ENCODE data around the gene GDF2. TPM values are rescaled to one million over a fixed set of nuclear protein-coding genes. Genes with fewer than 3 reads are reported as not detected.

Gene GDF2
- polyA plus RNA-seq, 1 donor from 2014 or later = not detected

GRCh38 chr10:47297866-47298540 lies 24.3 kb upstream of the GDF2 start:
- Histone ChIP-seq H4K20me1 (ENCODE audit: insufficient read depth) (no peaks in the 10 kb centered on the region), H3K36me3 (ENCODE audit: insufficient read depth, low read length) (no peaks in the 10 kb centered on the region), H3K79me2 (replicated peaks; ENCODE audit: insufficient read depth, low read length) (no peaks in the 10 kb centered on the region), H3F3A (ENCODE audit: insufficient read depth, low read length, poor library complexity, severe bottlenecking) (no peaks in the 10 kb centered on the region), H3K4me3 (ENCODE audit: low read length) (no peak overlapping the region), H3K27me3 (ENCODE audit: insufficient read depth, low read depth, low read length) (peaks cover 28% of the 10 kb centered on the region), H3K9me3 (ENCODE audit: low read length) (no peaks in the 10 kb centered on the region), H3K27ac (ENCODE audit: low read length) (no peak overlapping the region), H2AFZ (ENCODE audit: low read depth, low read length) (no peak overlapping the region), H3K9me2 (ENCODE audit: insufficient read depth, low read length) (no peaks in the 10 kb centered on the region), H3K4me2 (ENCODE audit: low read length) (no peak overlapping the region), H3K9ac (ENCODE audit: low read length) (no peak overlapping the region)
- TF ChIP-seq EZH2 (IDR thresholded peaks at IDR 0.05; ENCODE audit: borderline replicate concordance, insufficient read depth, low read length, poor library complexity, severe bottlenecking) = no peak
- no peak for TF ChIP-seq REST (IDR thresholded peaks at IDR 0.05; ENCODE audit: borderline replicate concordance)
- TF ChIP-seq MXI1 (conservative IDR thresholded peaks at IDR 0.05; ENCODE audit: poor library complexity, severe bottlenecking) = no peak
- TF ChIP-seq SMC3 (conservative IDR thresholded peaks at IDR 0.05; ENCODE audit: poor library complexity) = no peak
- TF ChIP-seq POLR2AphosphoS5 (IDR thresholded peaks at IDR 0.05) = no peak
- no peak for TF ChIP-seq CTCF (IDR thresholded peaks at IDR 0.05; ENCODE audit: poor library complexity, severe bottlenecking)
- TF ChIP-seq RAD21 (conservative IDR thresholded peaks at IDR 0.05) = no peak
- no peak for TF ChIP-seq EP300 (conservative IDR thresholded peaks at IDR 0.05; ENCODE audit: poor library complexity, severe bottlenecking)
- no peak for TF ChIP-seq TAF1 (IDR thresholded peaks at IDR 0.05; ENCODE audit: low read depth)

GRCh38 chr10:47298715-47299114 lies 23.5 kb upstream of the GDF2 start:
- Histone ChIP-seq H3K27me3 (ENCODE audit: insufficient read depth, low read depth, low read length) (peaks cover 28% of the 10 kb centered on the region), H3K79me2 (replicated peaks; ENCODE audit: insufficient read depth, low read length) (no peaks in the 10 kb centered on the region), H3K36me3 (ENCODE audit: insufficient read depth, low read length) (no peaks in the 10 kb centered on the region), H3K4me3 (ENCODE audit: low read length) (no peak overlapping the region), H4K20me1 (ENCODE audit: insufficient read depth) (no peaks in the 10 kb centered on the region), H3K9me2 (ENCODE audit: insufficient read depth, low read length) (no peaks in the 10 kb centered on the region), H2AFZ (ENCODE audit: low read depth, low read length) (no peak overlapping the region), H3F3A (ENCODE audit: insufficient read depth, low read length, poor library complexity, severe bottlenecking) (no peaks in the 10 kb centered on the region), H3K9me3 (ENCODE audit: low read length) (no peaks in the 10 kb centered on the region), H3K27ac (ENCODE audit: low read length) (no peak overlapping the region), H3K9ac (ENCODE audit: low read length) (no peak overlapping the region), H3K4me2 (ENCODE audit: low read length) (no peak overlapping the region)
- TF ChIP-seq POLR2AphosphoS5 (IDR thresholded peaks at IDR 0.05) (no peak), EZH2 (IDR thresholded peaks at IDR 0.05; ENCODE audit: borderline replicate concordance, insufficient read depth, low read length, poor library complexity, severe bottlenecking) (no peak)

All from neural cell (in vitro differentiated cells).